ENCODE measurements around the gene ANP32D. TPM values are rescaled to one million over a fixed set of nuclear protein-coding genes. Genes with fewer than 3 reads are reported as not detected.
"Not testable (repeated sequence)": the region's sequence is repeated elsewhere in the genome, so short reads cannot be mapped to it uniquely, and the experiment has no call there.

ANP32D gene
- polyA plus RNA-seq, 6 donors from 2014 or later: not detected

- H3K36me3 Mint-ChIP-seq: peaks cover 8 to 39% of the 10 kb centered on the region in 2 donors
- not testable (repeated sequence) for H3K4me3 Mint-ChIP-seq; ATAC-seq (ENCODE audit: low read depth in 2 of 2); H3K4me1 Mint-ChIP-seq; DNase-seq; H3K27ac Mint-ChIP-seq
- H3K9me3 Mint-ChIP-seq: peaks cover 21 to 67% (median 45%) of the 10 kb centered on the region in 7 donors
- H3K27me3 Mint-ChIP-seq: peaks cover 14 to 23% (median 20%) of the 10 kb centered on the region in 3 donors
Observed at GRCh38 chr12:48469027-48469426, 3.3 kb upstream of the ANP32D start.

GRCh38 chr12:48473061-48473460 is 702 bp downstream of the ANP32D start:
- ATAC-seq (ENCODE audit: low read depth in 2 of 2): no peak

GRCh38 chr12:48474497-48474896 is 2.1 kb downstream of the ANP32D start:
- peaks cover 17 to 54% (median 25%) of the 10 kb centered on the region in 7 donors for H3K9me3 Mint-ChIP-seq
- ATAC-seq (ENCODE audit: low read depth in 2 of 2); H3K4me3 Mint-ChIP-seq; H3K4me1 Mint-ChIP-seq; H3K27ac Mint-ChIP-seq; DNase-seq: not testable (repeated sequence)
- H3K36me3 Mint-ChIP-seq: peaks cover 5 to 29% of the 10 kb centered on the region in 2 donors
- peaks cover 13 to 33% (median 31%) of the 10 kb centered on the region in 3 donors for H3K27me3 Mint-ChIP-seq

More at GRCh38 chr12:48473061-48473460, 702 bp downstream of the ANP32D start:
- H3K9me3 Mint-ChIP-seq: peaks cover 22 to 66% (median 36%) of the 10 kb centered on the region in 7 donors
- H3K27me3 Mint-ChIP-seq: peaks cover 13 to 33% (median 31%) of the 10 kb centered on the region in 3 donors
- no peak overlapping the region for H3K4me3 Mint-ChIP-seq
- no peak for DNase-seq
- H3K36me3 Mint-ChIP-seq: peaks cover 8 to 35% of the 10 kb centered on the region in 2 donors
- H3K27ac Mint-ChIP-seq: no peak overlapping the region
- H3K4me1 Mint-ChIP-seq: no peaks in the 10 kb centered on the region

DNA sequence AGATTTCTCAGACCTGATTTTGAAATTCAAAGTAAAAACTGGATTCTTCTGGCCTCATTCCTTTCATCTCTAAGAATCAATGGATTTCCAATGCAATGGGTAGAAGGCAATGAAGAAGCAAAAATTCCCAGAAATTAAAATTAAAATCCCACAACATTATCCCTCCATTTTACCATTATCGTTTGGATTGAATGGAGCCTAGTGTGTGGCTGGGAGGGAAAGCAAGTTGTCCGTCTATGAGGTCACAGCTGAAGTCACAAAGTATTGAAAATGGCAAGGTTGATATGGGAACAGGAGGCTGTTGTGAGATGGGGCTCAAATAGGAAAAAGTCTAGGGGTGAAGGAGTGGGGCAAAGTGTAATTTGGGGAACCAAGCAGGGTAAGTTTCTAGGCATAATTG is 9.8 kb downstream of the ANP32D start, which contains the start of gene C12orf54:
C12orf54 (plus strand) TSS at position 301 of the 400 bp plus-strand sequence. CDS start 799 bp downstream, outside the sequence.
- H3K4me1 Mint-ChIP-seq: no peaks in the 10 kb centered on the region
- no peak within 1 kb of the TSS for H3K4me3 Mint-ChIP-seq
- H3K27ac Mint-ChIP-seq: no peak within 1 kb of the TSS
- peaks cover 9 to 31% (median 19%) of the 10 kb centered on the region in 3 donors for H3K27me3 Mint-ChIP-seq
- DNase-seq (no peak), ATAC-seq (ENCODE audit: low read depth in 2 of 2) (no peak)
- peaks cover 0 to 17% (median 8%) of the 10 kb centered on the region in 7 donors for H3K9me3 Mint-ChIP-seq
- no peaks in the 10 kb centered on the region for H3K36me3 Mint-ChIP-seq

DNA sequence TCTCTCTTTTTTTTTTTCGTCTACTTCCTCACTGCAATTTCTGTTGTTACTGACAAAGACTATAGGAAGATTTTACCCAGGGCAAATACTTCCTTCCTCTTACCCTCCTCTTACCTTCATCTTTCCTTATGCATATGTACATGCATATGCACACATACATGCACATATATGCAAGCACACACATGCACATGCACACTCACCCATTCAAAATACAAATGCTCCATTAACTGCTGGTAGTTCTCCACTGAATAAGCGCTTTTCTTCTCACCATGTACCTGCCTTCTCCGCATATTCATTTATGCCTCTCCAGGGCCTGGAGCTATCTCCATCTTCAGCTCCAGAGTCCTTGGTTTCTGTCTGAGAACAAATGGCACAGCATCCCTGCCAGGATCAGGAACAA is 10.6 kb downstream of the ANP32D start:
- no peak for DNase-seq
- H3K4me3 Mint-ChIP-seq: no peak overlapping the region
- H3K9me3 Mint-ChIP-seq: peaks cover 0 to 16% (median 8%) of the 10 kb centered on the region in 7 donors
- ATAC-seq (ENCODE audit: low read depth in 2 of 2): no peak
- H3K36me3 Mint-ChIP-seq: no peaks in the 10 kb centered on the region
- no peaks in the 10 kb centered on the region for H3K4me1 Mint-ChIP-seq
- H3K27me3 Mint-ChIP-seq: peaks cover 9 to 30% (median 19%) of the 10 kb centered on the region in 3 donors
- no peak overlapping the region for H3K27ac Mint-ChIP-seq

DNA sequence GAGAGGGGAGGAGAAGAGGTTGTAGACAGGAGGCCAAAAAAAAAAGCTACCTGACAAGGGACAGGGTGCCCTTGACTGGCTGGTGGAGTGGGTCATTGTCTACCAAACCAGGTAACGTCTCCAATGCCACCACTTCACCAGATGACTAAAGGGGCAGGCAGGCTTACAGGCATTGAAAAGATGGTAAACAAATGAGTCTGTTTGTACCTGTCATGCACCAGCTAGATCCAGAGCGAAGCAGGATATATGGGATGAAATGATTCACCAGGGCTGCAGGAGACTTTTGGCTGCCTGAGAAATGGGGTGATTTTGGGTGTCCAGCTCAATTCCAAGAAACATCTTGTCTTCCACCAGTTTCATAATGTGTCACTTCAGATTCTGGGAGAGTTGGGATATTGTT is 13.9 kb downstream of the ANP32D start:
- ATAC-seq (ENCODE audit: low read depth in 2 of 2) (no peak), DNase-seq (no peak)
- H3K9me3 Mint-ChIP-seq: peaks cover 0 to 4% (median 0%) of the 10 kb centered on the region in 7 donors
- no peaks in the 10 kb centered on the region for H3K4me1 Mint-ChIP-seq
- no peak overlapping the region for H3K4me3 Mint-ChIP-seq
- H3K36me3 Mint-ChIP-seq: no peaks in the 10 kb centered on the region
- no peak overlapping the region for H3K27ac Mint-ChIP-seq
- peaks cover 10 to 37% (median 32%) of the 10 kb centered on the region in 3 donors for H3K27me3 Mint-ChIP-seq

GRCh38 chr12:48486679-48487078 is 14.3 kb downstream of the ANP32D start:
- Mint-ChIP-seq H3K9me3 (peaks cover 0 to 3% (median 0%) of the 10 kb centered on the region in 7 donors), H3K27ac (no peak overlapping the region), H3K4me1 (no peaks in the 10 kb centered on the region), H3K36me3 (no peaks in the 10 kb centered on the region), H3K27me3 (peaks cover 14 to 38% (median 32%) of the 10 kb centered on the region in 3 donors), H3K4me3 (no peak overlapping the region)
- DNase-seq: no peak
- no peak for ATAC-seq (ENCODE audit: low read depth in 2 of 2)

- Mint-ChIP-seq H3K27ac (no peak overlapping the region), H3K4me3 (no peak overlapping the region), H3K9me3 (peaks cover 0 to 2% (median 0%) of the 10 kb centered on the region in 7 donors), H3K36me3 (no peaks in the 10 kb centered on the region), H3K4me1 (no peaks in the 10 kb centered on the region), H3K27me3 (peaks cover 11 to 32% (median 26%) of the 10 kb centered on the region in 3 donors)
- DNase-seq (no peak), ATAC-seq (ENCODE audit: low read depth in 2 of 2) (no peak)
Observed at GRCh38 chr12:48489012-48489411, 16.7 kb downstream of the ANP32D start.

DNA sequence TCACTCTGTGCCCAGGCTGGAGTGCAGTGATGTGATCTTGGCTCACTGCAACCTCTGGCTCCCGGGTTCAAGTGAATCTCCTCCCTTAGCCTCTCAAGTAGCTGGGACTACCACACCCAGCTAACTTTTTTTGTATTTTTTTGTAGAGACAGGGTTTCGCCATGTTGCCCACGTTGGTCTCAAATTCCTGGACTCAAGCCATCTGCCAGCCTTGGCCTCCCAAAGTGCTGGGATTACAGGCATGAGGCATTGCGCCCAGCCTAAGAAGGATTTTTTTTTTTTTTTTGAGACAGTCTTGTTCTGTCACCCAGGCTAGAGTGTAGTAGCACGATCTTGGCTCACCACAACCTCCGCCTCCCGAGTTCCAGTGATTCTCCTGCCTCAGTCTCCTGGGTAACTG is 17.1 kb downstream of the ANP32D start:
- DNase-seq; H3K27ac Mint-ChIP-seq; H3K9me3 Mint-ChIP-seq; ATAC-seq (ENCODE audit: low read depth in 2 of 2); H3K36me3 Mint-ChIP-seq; H3K4me1 Mint-ChIP-seq; H3K4me3 Mint-ChIP-seq: not testable (repeated sequence)
- peaks cover 11 to 32% (median 26%) of the 10 kb centered on the region in 3 donors for H3K27me3 Mint-ChIP-seq

DNA sequence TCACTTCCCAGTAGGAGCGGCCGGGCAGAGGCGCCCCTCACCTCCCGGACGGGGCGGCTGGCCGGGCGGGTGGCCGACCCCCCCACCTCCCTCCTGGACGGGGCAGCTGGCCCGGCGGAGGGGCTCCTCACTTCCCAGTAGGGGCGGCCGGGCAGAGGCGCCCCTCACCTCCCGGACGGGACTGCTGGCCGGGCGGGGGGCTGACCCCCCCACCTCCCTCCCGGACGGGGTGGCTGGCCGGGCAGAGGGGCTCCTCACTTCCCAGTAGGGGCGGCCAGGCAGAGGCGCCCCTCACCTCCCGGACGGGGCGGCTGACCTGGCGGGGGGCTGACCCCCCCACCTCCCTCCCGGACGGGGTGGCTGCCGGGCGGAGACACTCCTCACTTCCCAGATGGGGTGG is 27.9 kb downstream of the ANP32D start:
- H3K36me3 Mint-ChIP-seq; H3K4me1 Mint-ChIP-seq; DNase-seq; H3K4me3 Mint-ChIP-seq; H3K27ac Mint-ChIP-seq; ATAC-seq (ENCODE audit: low read depth in 2 of 2): not testable (repeated sequence)
- Mint-ChIP-seq H3K27me3 (peaks cover 16 to 28% (median 17%) of the 10 kb centered on the region in 3 donors), H3K9me3 (peaks cover 0 to 17% (median 5%) of the 10 kb centered on the region in 7 donors)

GRCh38 chr12:48506836-48507235 is 34.5 kb downstream of the ANP32D start:
- peaks cover 16 to 41% (median 25%) of the 10 kb centered on the region in 3 donors for H3K27me3 Mint-ChIP-seq
- H3K4me3 Mint-ChIP-seq; ATAC-seq (ENCODE audit: low read depth in 2 of 2); DNase-seq; H3K4me1 Mint-ChIP-seq; H3K27ac Mint-ChIP-seq; H3K36me3 Mint-ChIP-seq: not testable (repeated sequence)
- H3K9me3 Mint-ChIP-seq: peaks cover 5 to 39% (median 18%) of the 10 kb centered on the region in 7 donors

DNA sequence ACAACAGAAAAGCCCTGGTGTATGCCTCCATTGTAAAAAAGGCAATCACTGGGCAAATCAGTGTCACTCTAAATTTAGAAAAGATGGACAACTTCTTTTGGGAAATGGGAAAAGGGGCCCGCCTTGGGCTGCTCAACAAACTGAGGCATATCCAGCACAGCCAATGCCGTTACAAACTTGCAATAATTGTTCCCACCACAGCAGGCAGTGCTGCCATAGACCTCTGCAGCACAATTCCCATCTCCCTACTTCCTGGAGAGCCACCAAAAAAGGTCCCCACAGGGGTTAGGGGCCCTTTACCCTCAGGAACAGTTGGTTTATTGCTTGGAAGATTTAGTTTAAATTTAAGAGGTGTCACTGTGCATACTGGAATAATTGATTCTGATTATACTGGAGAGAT is 36.6 kb downstream of the ANP32D start:
- no peak for ATAC-seq (ENCODE audit: low read depth in 2 of 2)
- DNase-seq: no peak
- no peaks in the 10 kb centered on the region for H3K4me1 Mint-ChIP-seq
- no peak overlapping the region for H3K27ac Mint-ChIP-seq
- no peaks in the 10 kb centered on the region for H3K36me3 Mint-ChIP-seq
- H3K9me3 Mint-ChIP-seq: peaks cover 11 to 49% (median 19%) of the 10 kb centered on the region in 7 donors
- no peak overlapping the region for H3K4me3 Mint-ChIP-seq
- peaks cover 9 to 38% (median 16%) of the 10 kb centered on the region in 3 donors for H3K27me3 Mint-ChIP-seq

GRCh38 chr12:48510111-48510510 is 37.8 kb downstream of the ANP32D start:
- ATAC-seq (ENCODE audit: low read depth in 2 of 2) (no peak), DNase-seq (no peak)
- Mint-ChIP-seq H3K27me3 (peaks cover 9 to 32% (median 10%) of the 10 kb centered on the region in 3 donors), H3K36me3 (peaks cover 0 to 5% of the 10 kb centered on the region in 2 donors), H3K4me3 (no peak overlapping the region), H3K4me1 (no peaks in the 10 kb centered on the region), H3K9me3 (peaks cover 14 to 58% (median 26%) of the 10 kb centered on the region in 7 donors), H3K27ac (no peak overlapping the region)

GRCh38 chr12:48512855-48513254 is 40.5 kb downstream of the ANP32D start:
- no peaks in the 10 kb centered on the region for H3K4me1 Mint-ChIP-seq
- H3K27me3 Mint-ChIP-seq: peaks cover 0 to 9% (median 6%) of the 10 kb centered on the region in 3 donors
- no peak overlapping the region for H3K4me3 Mint-ChIP-seq
- H3K9me3 Mint-ChIP-seq: peaks cover 10 to 59% (median 24%) of the 10 kb centered on the region in 7 donors
- H3K36me3 Mint-ChIP-seq: peaks cover 0 to 7% of the 10 kb centered on the region in 2 donors
- DNase-seq: no peak
- H3K27ac Mint-ChIP-seq: no peak overlapping the region
- ATAC-seq (ENCODE audit: low read depth in 2 of 2): no peak

Measured in naive B cell (primary cell).